WERI-Rb-1 (cell line): ENCODE results near the gene GPR146.

Experiments
- DNase-seq: peaks from one replicate; pipeline ENCODE4 v3.0.0-alpha.2; 2020
- H3K27ac ChIP-seq: fragments of 250-450 bp; sonication (Bioruptor Pico); 2 replicates; pipeline ENCODE4 v1.5.1; 2020; ENCODE audit warnings: mild to moderate bottlenecking, moderate library complexity
- H3K27me3 ChIP-seq: fragments of 250-450 bp; sonication (Bioruptor Pico); 2 replicates; pipeline ENCODE4 v1.5.1; 2021; ENCODE audit warnings: mild to moderate bottlenecking, low read depth, moderate library complexity; ENCODE audit not compliant: insufficient read depth, severe bottlenecking
- H3K36me3 ChIP-seq: fragments of 250-450 bp; sonication (Bioruptor Pico); 2 replicates; pipeline ENCODE4 v1.5.1; 2020; ENCODE audit warnings: mild to moderate bottlenecking, moderate library complexity
- H3K4me3 ChIP-seq: 2 replicates; pipeline ENCODE4 v1.5.1; 2011; ENCODE audit warnings: low read depth, mild to moderate bottlenecking, control low read depth, low read length
- H3K9me3 ChIP-seq: fragments of 250-450 bp; sonication (Bioruptor Pico); 2 replicates; pipeline ENCODE4 v1.5.1; 2021; ENCODE audit warnings: mild to moderate bottlenecking, moderate library complexity; ENCODE audit not compliant: severe bottlenecking
- TF ChIP-seq, protein P1 (sequence below): IDR thresholded peaks from 2 replicates; pipeline ENCODE4 v1.5.1; 2011; ENCODE audit warnings: low read depth, mild to moderate bottlenecking, control low read depth, inconsistent platforms, low read length

The GPR146 gene

DNA sequence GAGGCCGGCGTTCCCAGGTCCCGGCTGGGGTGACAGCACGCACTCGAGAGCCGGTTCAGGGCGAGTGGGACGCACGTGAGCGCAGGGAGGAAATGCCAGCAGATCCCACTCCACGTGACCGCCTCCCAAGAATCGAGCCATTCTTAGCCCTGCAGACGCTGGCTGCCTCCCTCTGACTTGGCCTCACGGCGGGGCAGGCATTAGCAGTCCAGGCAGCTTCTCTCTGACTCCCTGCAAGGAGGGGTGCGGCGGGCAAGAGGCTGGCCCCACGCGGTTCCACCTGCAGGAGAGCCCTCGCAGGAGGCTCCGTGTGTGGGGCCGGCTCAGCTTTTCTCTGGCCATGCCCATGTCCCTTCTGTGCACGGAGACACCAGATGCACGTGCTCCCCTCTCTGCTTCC, 10.1 kb downstream of the GPR146 start:
- Histone ChIP-seq H3K9me3 (no peaks in the 10 kb centered on the region), H3K4me3 (no peak overlapping the region), H3K36me3 (peaks cover 6% of the 10 kb centered on the region), H3K27ac (no peak overlapping the region; the same call in 1 of the 2 replicates), H3K27me3 (no peaks in the 10 kb centered on the region)
- TF ChIP-seq, protein P1, sequence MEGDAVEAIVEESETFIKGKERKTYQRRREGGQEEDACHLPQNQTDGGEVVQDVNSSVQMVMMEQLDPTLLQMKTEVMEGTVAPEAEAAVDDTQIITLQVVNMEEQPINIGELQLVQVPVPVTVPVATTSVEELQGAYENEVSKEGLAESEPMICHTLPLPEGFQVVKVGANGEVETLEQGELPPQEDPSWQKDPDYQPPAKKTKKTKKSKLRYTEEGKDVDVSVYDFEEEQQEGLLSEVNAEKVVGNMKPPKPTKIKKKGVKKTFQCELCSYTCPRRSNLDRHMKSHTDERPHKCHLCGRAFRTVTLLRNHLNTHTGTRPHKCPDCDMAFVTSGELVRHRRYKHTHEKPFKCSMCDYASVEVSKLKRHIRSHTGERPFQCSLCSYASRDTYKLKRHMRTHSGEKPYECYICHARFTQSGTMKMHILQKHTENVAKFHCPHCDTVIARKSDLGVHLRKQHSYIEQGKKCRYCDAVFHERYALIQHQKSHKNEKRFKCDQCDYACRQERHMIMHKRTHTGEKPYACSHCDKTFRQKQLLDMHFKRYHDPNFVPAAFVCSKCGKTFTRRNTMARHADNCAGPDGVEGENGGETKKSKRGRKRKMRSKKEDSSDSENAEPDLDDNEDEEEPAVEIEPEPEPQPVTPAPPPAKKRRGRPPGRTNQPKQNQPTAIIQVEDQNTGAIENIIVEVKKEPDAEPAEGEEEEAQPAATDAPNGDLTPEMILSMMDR = no peak
- DNase-seq = no peak

DNA sequence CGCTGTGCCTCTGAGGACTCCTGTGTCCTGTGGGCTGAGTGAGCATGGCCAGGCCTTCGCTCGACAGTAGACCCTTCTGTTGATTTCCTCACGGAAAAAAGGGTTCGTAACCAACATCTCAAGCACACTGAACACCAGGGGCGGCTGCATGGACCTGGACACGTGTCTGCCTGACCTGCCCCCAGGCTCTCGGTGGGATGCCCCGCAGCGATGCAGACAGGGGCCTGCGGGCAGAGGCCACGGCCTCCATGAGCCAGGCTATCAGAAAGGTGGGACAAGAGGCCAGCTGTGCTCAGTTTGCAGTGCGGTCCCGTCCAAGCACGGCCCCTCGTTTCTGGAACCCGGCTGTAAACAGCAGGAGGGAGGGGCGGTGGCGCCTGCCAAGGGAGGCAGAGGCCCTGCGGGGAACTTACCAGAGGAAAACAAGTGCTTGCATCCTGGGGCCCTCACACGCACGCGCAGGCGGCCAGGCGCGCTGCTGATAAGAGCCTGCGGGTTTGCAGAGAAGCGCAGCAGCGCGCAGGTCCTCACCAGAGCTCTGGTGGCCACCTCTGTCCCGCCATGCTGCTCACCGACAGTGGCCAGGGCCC, 10.6 kb downstream of the GPR146 start:
- H3K4me3 ChIP-seq = no peak overlapping the region

DNA sequence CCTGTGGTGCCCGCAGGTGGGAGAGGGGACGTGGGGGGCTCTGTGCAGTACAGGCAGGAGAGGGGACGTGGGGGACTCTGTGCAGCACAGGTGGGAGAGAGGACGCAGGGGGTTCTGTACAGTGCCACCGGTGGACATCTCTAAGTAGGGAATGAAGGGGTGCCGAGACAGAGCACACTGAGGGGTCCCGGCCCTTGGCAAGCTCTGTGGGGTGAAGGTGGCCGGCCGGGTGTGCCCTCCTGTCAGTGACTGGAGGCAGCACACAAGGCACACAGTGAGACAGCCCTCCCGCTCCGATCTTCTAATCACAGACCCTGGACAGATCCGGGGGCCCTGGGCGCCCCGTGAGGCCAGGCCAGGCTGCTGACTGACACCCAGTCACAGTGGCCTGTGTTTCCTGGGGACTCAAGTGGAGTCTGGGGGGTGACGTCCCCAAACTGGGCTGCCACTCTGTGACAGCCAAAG, 11.2 kb downstream of the GPR146 start:
- no peak overlapping the region for H3K27ac ChIP-seq
- TF ChIP-seq, protein P1 = no peak
- peaks cover 6% of the 10 kb centered on the region for H3K36me3 ChIP-seq
- no peaks in the 10 kb centered on the region for H3K27me3 ChIP-seq
- DNase-seq = no peak
- H3K9me3 ChIP-seq = no peaks in the 10 kb centered on the region
- no peak overlapping the region for H3K4me3 ChIP-seq

More for the DNA sequence above, 10.6 kb downstream of the GPR146 start:
- TF ChIP-seq, protein P1 = no peak
- Histone ChIP-seq H3K27me3 (no peaks in the 10 kb centered on the region), H3K9me3 (no peaks in the 10 kb centered on the region), H3K27ac (no peak overlapping the region; the same call in 1 of the 2 replicates), H3K36me3 (peaks cover 6% of the 10 kb centered on the region)
- no peak for DNase-seq

DNA sequence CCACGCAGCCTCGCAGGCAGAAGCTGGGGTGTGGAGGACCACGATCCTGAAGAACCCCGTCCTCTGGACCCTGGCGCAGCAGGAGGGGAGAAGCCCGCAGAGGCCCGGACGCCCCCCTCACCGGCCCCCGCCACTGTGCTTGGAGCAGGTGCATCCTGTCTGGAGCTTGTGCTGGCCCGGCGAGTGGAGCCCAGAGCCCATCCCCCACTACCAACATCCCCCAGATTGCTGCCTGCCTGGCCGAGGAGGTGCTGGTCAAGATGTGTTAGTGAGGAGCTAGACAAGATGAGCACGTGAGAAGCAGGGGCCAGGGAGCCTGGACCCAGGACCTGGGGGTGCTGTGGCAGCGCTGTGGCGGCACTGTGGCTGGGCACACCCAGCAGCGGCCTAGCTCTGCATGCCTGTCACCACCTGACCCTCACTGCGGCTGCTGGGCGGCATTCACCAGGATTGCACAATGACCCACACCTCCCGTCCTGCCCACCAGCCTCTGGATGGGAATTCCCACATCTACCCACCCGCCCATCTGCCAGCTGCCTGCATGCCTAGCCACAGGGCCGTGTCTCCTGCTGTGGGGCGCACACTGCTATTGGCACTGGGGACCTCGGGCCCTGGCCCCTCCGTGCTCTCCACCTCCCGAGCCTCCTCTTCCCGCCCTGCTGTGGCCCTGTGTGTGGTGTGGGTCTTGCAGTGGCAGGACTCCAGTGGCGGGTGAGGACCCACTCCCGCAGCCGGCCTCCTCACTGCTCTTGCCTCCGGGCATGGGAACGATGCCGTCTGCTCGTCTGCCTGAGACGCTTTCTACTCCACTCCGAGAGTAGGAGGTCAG, 11.8 kb downstream of the GPR146 start:
- H3K9me3 ChIP-seq = no peaks in the 10 kb centered on the region
- no peak overlapping the region for H3K27ac ChIP-seq
- H3K36me3 ChIP-seq = peaks cover 6% of the 10 kb centered on the region
- H3K4me3 ChIP-seq = no peak overlapping the region
- TF ChIP-seq, protein P1 = no peak
- DNase-seq = no peak
- no peaks in the 10 kb centered on the region for H3K27me3 ChIP-seq

DNA sequence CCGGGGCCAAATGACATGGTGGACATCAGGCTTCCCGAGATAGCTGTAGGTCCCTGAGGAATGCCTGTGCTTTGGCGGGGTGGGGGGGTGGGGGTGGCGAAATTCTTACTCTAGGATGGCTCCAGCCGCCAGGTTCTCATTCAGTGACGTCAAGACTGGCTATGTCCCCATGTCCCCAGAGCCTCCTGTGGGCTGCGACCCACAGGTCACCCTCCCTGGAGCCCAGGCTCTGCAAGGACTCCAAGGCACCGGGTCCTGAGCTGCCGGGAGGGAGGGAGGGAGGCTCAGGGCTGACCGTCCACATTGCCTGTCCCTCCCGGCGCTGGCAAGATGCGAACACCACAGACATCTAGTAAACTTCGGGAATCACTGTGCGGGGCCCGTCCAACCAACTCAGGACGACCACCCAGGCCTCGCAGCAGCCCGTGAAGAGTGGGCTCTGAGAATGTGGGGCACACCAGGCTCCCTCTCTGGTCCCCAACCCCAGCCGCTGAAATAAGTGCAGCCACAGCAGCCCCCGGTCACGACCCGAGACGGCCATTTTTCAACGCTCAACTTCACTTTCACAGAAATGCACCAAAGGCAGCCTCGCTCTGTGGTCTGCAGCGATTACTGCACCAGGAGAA, 12.6 kb downstream of the GPR146 start:
- no peaks in the 10 kb centered on the region for H3K27me3 ChIP-seq
- no peak overlapping the region for H3K4me3 ChIP-seq
- H3K9me3 ChIP-seq = no peaks in the 10 kb centered on the region
- no peak overlapping the region for H3K27ac ChIP-seq
- peaks cover 6% of the 10 kb centered on the region for H3K36me3 ChIP-seq
- no peak for DNase-seq
- TF ChIP-seq, protein P1 = no peak
